Glutamatergic neuron (in vitro differentiated cells): Measurements from ENCODE around the gene CCDC69. TPM values are rescaled to one million over a fixed set of nuclear protein-coding genes. Genes with fewer than 3 reads are reported as not detected.

Source experiments
- DNase-seq: peaks from one replicate; pipeline ENCODE4 v3.0.0; 2022
- H3K27ac Mint-ChIP-seq: one replicate; pipeline ENCODE4 v1.8.0; 2020; ENCODE audit warnings: mild to moderate bottlenecking, mixed read lengths, inconsistent platforms; ENCODE audit not compliant: unreplicated experiment
- H3K27me3 Mint-ChIP-seq: one replicate; pipeline ENCODE4 v1.8.0; 2020; ENCODE audit warnings: mild to moderate bottlenecking, moderate library complexity, mixed read lengths, inconsistent platforms; ENCODE audit not compliant: unreplicated experiment
- H3K36me3 Mint-ChIP-seq: one replicate; pipeline ENCODE4 v1.8.0; 2020; ENCODE audit warnings: mild to moderate bottlenecking, mixed read lengths, inconsistent platforms; ENCODE audit not compliant: unreplicated experiment
- H3K4me1 Mint-ChIP-seq: one replicate; pipeline ENCODE4 v1.8.0; 2020; ENCODE audit warnings: mild to moderate bottlenecking, low read depth, mixed read lengths, inconsistent platforms; ENCODE audit not compliant: unreplicated experiment
- H3K4me3 Mint-ChIP-seq: one replicate; pipeline ENCODE4 v1.8.0; 2020; ENCODE audit warnings: mild to moderate bottlenecking, mixed read lengths, inconsistent platforms; ENCODE audit not compliant: unreplicated experiment
- H3K9me3 Mint-ChIP-seq: one replicate; pipeline ENCODE4 v1.8.0; 2020; ENCODE audit warnings: mild to moderate bottlenecking, moderate library complexity, mixed read lengths, inconsistent platforms; ENCODE audit not compliant: unreplicated experiment
- total RNA-seq: library from RNA; stranded (reverse); fragmentation: NEBNext Ultra II Directional; extraction: Animal tissue kit (Norgen Biotek cat#: 25700); gene quantifications from one replicate; pipeline ENCODE4 v1.2.1, GENCODE V29; 2021; ENCODE audit not compliant: unreplicated experiment
- TF ChIP-seq, protein P1 (sequence below): fragments of 200-600 bp; sonication (generic); IDR thresholded peaks from one replicate; pipeline ENCODE4 v1.5.0; 2021; ENCODE audit not compliant: partially characterized antibody, unreplicated experiment

Gene CCDC69
- total RNA-seq, 1 donor from 2014 or later = 2.0 TPM

DNA sequence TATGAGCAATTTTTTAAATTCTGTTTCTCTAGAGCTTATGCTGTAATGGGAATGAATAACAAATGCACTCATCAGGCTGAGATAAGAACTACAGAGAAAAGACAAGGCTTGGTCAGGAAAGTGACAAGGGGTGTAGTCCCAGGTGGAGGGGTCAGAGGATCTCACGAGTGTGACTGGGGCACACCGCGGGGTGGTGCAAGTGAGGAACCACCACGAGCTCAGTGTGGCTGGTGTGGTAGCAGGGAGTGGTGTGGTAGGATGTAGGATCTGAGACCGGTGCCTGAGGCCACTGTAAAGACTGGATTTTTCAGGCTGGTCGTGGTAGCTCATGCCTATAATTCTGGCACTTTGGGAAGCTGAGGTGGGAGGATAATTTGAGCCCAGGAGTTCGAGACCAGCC lies 75.3 kb downstream of the CCDC69 start:
- Mint-ChIP-seq H3K27me3 (peaks cover 5% of the 10 kb centered on the region), H3K4me1 (peaks cover 22% of the 10 kb centered on the region), H3K27ac (no peak overlapping the region), H3K9me3 (no peaks in the 10 kb centered on the region), H3K4me3 (no peak overlapping the region), H3K36me3 (peaks cover 10% of the 10 kb centered on the region)
- DNase-seq = no peak
- TF ChIP-seq, protein P1, sequence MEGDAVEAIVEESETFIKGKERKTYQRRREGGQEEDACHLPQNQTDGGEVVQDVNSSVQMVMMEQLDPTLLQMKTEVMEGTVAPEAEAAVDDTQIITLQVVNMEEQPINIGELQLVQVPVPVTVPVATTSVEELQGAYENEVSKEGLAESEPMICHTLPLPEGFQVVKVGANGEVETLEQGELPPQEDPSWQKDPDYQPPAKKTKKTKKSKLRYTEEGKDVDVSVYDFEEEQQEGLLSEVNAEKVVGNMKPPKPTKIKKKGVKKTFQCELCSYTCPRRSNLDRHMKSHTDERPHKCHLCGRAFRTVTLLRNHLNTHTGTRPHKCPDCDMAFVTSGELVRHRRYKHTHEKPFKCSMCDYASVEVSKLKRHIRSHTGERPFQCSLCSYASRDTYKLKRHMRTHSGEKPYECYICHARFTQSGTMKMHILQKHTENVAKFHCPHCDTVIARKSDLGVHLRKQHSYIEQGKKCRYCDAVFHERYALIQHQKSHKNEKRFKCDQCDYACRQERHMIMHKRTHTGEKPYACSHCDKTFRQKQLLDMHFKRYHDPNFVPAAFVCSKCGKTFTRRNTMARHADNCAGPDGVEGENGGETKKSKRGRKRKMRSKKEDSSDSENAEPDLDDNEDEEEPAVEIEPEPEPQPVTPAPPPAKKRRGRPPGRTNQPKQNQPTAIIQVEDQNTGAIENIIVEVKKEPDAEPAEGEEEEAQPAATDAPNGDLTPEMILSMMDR = no peak

DNA sequence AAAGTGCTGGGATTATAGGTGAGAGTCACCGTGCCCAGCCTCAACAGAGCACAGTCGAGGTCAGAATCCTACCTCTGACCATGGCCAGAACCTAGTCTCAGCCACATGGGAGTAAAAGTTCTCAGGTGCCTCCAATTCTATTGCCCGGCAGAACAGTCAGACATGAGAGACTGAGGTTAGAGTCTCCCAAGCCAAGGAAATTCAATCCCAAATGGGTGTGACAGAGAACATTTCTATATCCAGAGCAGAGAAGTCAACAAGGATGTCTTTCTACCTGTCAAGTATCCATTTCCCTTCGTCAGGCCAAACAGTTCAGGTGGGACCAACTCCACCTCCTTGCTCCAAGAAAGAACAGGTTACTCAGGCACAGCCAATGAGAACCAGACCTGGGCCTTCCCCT lies 76.9 kb downstream of the CCDC69 start:
- Mint-ChIP-seq H3K4me1 (peaks cover 19% of the 10 kb centered on the region), H3K27ac (no peak overlapping the region), H3K27me3 (peaks cover 6% of the 10 kb centered on the region), H3K4me3 (no peak overlapping the region), H3K9me3 (no peaks in the 10 kb centered on the region), H3K36me3 (peaks cover 10% of the 10 kb centered on the region)
- DNase-seq = no peak
- TF ChIP-seq, protein P1 = no peak

DNA sequence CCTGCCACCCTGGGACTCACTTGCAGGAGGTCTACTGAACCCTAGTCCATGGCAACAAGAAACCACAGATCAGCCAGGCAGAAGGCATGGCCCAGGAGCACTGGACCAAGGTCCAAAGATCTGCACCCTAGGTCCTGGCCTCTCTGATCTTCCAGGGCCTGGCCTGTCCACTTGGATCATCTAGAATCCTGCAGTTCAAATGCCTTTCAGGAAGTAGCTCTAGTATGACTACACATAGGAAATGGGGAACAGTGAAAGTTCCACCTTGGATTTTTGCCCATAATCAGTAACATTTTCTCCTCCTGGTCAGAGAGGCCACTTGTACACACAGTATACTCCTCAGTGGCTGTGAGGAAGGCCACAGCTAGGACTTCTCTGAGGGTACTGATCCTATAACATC lies 77.8 kb downstream of the CCDC69 start:
- peaks cover 6% of the 10 kb centered on the region for H3K27me3 Mint-ChIP-seq
- no peaks in the 10 kb centered on the region for H3K9me3 Mint-ChIP-seq
- peaks cover 10% of the 10 kb centered on the region for H3K36me3 Mint-ChIP-seq
- peaks cover 19% of the 10 kb centered on the region for H3K4me1 Mint-ChIP-seq
- H3K4me3 Mint-ChIP-seq = no peak overlapping the region
- no peak overlapping the region for H3K27ac Mint-ChIP-seq
- no peak for DNase-seq
- TF ChIP-seq, protein P1 = no peak

DNA sequence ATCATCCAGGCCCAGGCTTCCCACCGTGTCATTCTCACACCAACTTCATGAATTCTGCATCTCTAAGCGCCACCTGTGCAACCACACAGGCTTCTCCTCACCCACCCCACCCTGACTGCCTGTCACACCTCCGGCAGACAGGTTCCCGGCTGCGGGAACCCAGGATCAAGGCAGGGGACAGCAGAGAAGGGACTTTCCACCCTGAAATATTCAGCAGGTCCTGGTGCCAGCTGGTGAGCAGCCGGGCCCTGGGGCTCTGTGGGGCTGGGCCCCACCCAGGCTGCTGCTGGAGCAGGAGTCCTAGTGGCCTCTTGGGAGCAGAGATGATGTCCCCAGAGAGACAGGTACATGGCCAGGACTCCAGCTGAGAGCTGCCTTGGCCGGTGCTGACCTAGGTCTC lies 79.0 kb downstream of the CCDC69 start:
- peaks cover 6% of the 10 kb centered on the region for H3K27me3 Mint-ChIP-seq
- H3K4me3 Mint-ChIP-seq = no peak overlapping the region
- TF ChIP-seq, protein P1 = no peak
- no peak overlapping the region for H3K27ac Mint-ChIP-seq
- no peak for DNase-seq
- H3K36me3 Mint-ChIP-seq = peaks cover 10% of the 10 kb centered on the region
- no peaks in the 10 kb centered on the region for H3K9me3 Mint-ChIP-seq
- H3K4me1 Mint-ChIP-seq = peaks cover 11% of the 10 kb centered on the region

DNA sequence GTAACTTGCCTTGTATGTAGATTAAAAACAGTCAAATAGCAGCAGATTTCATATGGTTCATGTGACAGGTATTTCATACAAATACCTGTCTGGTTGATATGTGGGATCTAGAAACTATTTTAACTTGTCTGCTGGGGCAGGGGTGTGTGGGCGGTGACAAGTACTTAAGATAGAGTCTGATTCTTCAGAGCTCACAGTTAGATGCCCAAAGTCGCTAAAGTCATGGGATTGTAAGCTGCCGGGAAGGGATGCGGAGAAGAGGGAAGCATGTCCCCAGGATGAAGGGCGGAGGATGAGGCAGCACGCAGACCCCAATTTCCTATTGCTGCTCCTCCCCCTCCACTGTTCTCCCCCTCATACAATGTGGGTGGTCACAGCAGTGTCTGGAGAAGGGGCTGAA lies 79.6 kb downstream of the CCDC69 start:
- TF ChIP-seq, protein P1 = no peak
- H3K27ac Mint-ChIP-seq = no peak overlapping the region

More for the DNA sequence above, 79.6 kb downstream of the CCDC69 start:
- Mint-ChIP-seq H3K27me3 (peaks cover 6% of the 10 kb centered on the region), H3K4me1 (peaks cover 11% of the 10 kb centered on the region), H3K9me3 (no peaks in the 10 kb centered on the region), H3K4me3 (no peak overlapping the region), H3K36me3 (peaks cover 10% of the 10 kb centered on the region)
- no peak for DNase-seq
